PFSK-1 (cell line): ENCODE measurements around the gene RPH3AL.

Experiments
- FOXP2 ChIP-seq: optimal IDR thresholded peaks from 2 replicates; pipeline ENCODE3; 2011; ENCODE audit warnings: borderline replicate concordance, control low read depth, inconsistent platforms; ENCODE audit not compliant: insufficient read depth; ENCODE audit errors: extremely low read length, extremely low read depth
- POLR2AphosphoS5 ChIP-seq: IDR thresholded peaks from 2 replicates; pipeline ENCODE4 v1.6.1; 2012; ENCODE audit warnings: low read depth, mild to moderate bottlenecking, control low read depth, low read length, moderate library complexity
- REST ChIP-seq, 2 experiments: IDR thresholded peaks; 2 replicates each; pipeline versions ENCODE4 v1.6.1 to v1.8.0; 2011 to 2012; ENCODE audit warnings: low read depth in 2 of 2, low read length in 2 of 2, control low read depth in 1 of 2, inconsistent platforms in 1 of 2, mild to moderate bottlenecking in 1 of 2, moderate library complexity in 1 of 2; ENCODE audit not compliant: insufficient read depth in 1 of 2
- SIN3A ChIP-seq: IDR thresholded peaks from 2 replicates; pipeline ENCODE4 v1.6.1; 2012; ENCODE audit warnings: mild to moderate bottlenecking, low read length, moderate library complexity, borderline replicate concordance; ENCODE audit not compliant: insufficient read depth
- TAF1 ChIP-seq: IDR thresholded peaks from 2 replicates; pipeline ENCODE4 v1.6.1; 2012; ENCODE audit warnings: low read length, control low read depth, borderline replicate concordance; ENCODE audit not compliant: insufficient read depth

RPH3AL gene

DNA sequence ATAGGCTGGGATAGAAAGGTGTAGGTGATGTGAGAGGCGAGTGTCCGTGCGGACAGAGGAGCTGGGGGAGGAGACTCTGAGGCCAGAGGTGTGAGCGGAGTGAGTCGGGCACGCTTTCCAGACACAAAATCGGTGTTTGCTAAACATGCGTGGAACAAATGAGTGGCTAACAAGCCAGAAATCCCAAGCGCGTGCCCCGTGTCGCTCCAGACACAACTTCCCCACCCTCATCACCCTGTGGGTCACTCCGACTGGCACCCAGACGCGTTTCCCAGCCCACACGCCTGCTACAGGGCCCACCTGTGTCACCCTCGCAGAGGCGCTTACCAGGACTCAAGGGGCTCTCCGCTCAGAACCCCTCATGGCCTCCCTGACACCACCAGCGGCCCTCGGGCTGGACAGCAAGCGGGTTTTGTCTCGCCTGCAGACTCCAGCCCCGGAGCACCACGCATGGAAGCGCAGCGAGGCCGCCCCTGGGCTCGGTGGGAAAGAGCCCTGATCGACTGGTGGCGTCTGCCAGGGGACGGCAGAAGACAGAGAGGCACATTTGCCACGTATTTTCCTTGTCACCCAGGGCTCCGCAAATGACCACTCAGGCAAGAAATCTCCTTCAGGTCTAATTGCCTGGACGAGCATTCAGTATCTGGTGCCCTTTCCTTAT, 6.0 kb upstream of the RPH3AL start:
- no peak for TF ChIP-seq SIN3A
- no peak for TF ChIP-seq REST (IDR thresholded peaks at IDR 0.05; ENCODE audit: insufficient read depth in 1 of 2, low read depth in 2 of 2, low read length in 2 of 2)
- TF ChIP-seq TAF1 = no peak
- TF ChIP-seq POLR2AphosphoS5 = no peak
- no peak for TF ChIP-seq FOXP2

GRCh38 chr17:357644-358043, 5.0 kb upstream of the RPH3AL start:
- TF ChIP-seq FOXP2 (no peak), POLR2AphosphoS5 (no peak), TAF1 (no peak), REST (IDR thresholded peaks at IDR 0.05; ENCODE audit: insufficient read depth in 1 of 2, low read depth in 2 of 2, low read length in 2 of 2) (no peak), SIN3A (no peak)

DNA sequence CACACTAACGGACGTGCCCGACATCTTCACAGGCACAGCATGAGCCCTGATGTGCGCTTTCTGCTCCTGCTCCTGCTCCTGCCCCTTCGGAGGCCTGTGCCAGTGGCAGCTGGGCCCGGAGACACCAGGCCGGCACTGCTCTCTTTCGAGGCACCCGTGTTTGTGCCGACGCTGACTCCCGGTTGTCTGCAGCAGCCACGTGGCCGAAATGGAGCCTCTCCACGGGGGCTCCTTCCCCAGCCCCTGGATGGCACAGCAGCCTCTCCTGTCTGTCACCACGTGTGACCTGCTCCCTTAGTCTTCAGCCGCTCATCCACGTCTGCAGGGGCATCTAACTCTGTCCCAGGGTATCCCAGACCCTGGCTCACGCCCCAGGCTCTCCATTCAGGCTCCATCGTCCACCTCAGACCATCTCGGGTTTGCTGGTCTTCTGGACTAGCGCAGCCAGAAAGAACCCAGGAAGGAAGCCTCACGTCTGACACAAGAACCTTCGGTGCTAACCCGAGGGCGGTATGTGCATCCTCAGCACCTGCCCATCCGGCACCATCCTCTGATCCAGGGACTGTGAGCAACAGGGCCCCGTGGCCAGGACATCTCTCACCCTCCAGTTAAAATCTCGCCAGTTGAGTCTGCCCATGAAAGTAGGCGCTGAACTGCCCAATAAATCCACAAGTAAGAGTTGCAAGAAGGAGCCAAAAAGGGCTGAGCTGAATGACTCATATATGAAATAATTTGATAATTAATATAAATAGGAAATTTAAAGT, 4.2 kb upstream of the RPH3AL start:
- no peak for TF ChIP-seq FOXP2
- TF ChIP-seq REST (IDR thresholded peaks at IDR 0.05; ENCODE audit: insufficient read depth in 1 of 2, low read depth in 2 of 2, low read length in 2 of 2) = no peak
- no peak for TF ChIP-seq SIN3A
- TF ChIP-seq TAF1 = no peak
- no peak for TF ChIP-seq POLR2AphosphoS5

DNA sequence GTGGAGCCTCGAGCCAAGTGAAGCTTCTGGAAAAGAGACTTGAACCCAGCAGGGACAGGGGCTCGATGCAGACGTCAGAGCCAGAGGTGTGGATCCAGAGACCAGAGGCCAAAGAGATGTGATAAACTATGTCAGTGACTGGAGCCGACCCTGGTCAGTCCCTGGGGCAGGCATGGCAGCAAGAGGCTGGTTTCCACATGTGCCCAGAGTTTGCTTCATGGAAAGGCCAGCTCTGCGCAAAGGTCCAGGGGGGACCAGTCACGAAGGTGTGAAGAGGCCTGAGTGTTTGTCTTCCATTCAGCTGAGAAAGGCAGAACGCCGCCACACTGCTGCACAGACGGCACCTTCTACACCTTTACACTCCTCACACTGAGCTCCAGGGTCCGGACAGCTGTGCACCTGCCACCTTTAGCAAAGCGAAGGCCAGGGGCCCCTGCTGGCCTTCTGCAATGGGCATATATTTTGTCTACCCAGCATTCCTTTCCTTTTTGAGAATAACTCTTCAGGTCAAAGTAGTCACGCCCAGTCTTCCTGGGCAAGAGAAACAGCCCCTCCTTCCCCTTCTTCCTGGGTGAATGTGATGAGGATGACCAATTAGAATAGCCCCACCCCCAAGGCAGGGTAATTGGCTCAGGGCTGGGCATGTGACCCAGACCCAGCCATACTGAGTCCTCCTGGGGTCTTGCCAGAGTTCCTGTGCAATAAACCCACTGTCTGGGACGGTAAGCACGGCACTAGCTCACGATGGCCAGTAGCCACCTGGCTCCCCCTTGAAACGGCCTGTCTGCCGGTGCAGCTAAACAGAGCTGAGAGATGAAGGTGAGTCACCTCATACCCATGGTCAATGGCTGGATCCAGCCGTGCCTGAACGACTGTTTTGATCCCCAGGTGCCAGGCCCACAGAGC, 2.3 kb upstream of the RPH3AL start:
- TF ChIP-seq REST (IDR thresholded peaks at IDR 0.05; ENCODE audit: insufficient read depth in 1 of 2, low read depth in 2 of 2, low read length in 2 of 2) (no peak), POLR2AphosphoS5 (no peak), FOXP2 (no peak), TAF1 (no peak), SIN3A (no peak)
